Fibroblast of mammary gland (primary cell): ENCODE measurements around the gene CPT1C.

Experiments
- DNase-seq: peaks from one replicate; pipeline ENCODE4 v3.0.0-alpha.2; 2010; ENCODE audit warnings: low read depth
- H3K4me3 ChIP-seq: 2 replicates; pipeline ENCODE4 v1.5.1; 2011; ENCODE audit warnings: low read depth, mild to moderate bottlenecking, low read length, moderate library complexity; ENCODE audit not compliant: control insufficient read depth
- CTCF ChIP-seq: conservative IDR thresholded peaks from 2 replicates; pipeline ENCODE4 v1.5.1; 2011; ENCODE audit warnings: low read depth, low read length, inconsistent platforms; ENCODE audit not compliant: control insufficient read depth, insufficient read depth

CPT1C gene

DNA sequence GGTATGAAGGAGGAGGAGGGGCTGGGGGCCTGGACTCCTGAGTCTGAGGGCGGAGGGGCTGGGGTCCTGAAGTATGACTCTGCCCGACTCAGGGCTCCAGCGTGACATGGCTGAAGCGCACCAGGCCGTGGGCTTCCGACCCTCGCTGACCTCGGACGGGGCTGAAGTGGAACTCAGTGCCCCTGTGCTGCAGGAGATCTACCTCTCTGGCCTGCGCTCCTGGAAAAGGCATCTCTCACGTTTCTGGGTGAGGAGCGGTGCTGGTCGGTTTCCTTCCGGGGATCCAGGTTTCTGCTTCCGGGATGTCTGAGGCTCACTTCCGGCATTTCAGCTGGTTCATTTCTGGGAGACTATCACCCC, 1.2 kb downstream of the CPT1C start:
- TF ChIP-seq CTCF, result no peak
- no peak overlapping the region for H3K4me3 ChIP-seq
- DNase-seq, result no peak

DNA sequence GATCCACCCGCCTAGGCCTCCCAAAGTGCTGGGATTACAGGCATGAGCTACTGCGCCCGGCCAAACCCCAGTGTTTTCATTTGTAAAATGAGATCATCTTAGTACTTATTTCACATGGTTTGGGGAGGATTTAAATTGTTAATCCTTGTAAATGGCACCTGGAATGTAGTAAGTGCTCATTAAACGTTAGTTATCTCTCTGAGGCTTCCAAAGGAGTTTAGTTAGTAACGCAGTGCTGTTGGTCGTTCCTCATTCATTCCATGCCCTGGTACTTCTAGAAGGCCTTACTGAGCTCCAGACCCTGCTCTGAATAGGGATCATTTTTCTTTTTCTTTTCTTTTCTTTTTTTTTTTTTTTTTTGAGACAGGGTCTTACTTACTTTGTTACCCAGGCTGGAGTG, 5.2 kb downstream of the CPT1C start:
- no peak for TF ChIP-seq CTCF
- H3K4me3 ChIP-seq, result no peak overlapping the region
- DNase-seq, result no peak

- H3K4me3 ChIP-seq, result no peak overlapping the region
- no peak for DNase-seq
- no peak for TF ChIP-seq CTCF
These were observed 5.9 kb downstream of the CPT1C start for GRCh38 chr19:49696865-49697264.

- H3K4me3 ChIP-seq, result no peak overlapping the region
- DNase-seq, result no peak
- TF ChIP-seq CTCF, result no peak
These were observed 8.4 kb downstream of the CPT1C start for GRCh38 chr19:49699364-49699763.

DNA sequence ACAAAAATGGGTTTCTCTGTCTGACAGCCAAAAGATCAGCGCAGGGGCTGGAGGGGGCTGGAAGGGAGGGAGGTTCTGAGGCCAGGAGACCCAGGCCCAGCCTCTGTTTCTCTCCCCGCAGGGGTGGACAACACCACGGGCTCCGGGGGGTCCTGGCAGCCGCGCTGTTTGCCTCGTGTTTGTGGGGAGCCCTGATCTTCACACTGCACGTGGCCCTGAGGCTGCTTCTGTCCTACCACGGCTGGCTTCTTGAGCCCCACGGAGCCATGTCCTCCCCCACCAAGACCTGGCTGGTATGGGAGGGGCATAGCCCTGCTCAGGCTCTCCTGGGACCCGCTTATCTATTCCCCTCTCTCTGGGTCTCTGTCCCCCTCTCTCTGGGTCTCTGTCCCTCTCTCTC, 9.6 kb downstream of the CPT1C start:
- TF ChIP-seq CTCF, result no peak
- H3K4me3 ChIP-seq, result no peak overlapping the region
- no peak for DNase-seq

- no peak for DNase-seq
- no peak overlapping the region for H3K4me3 ChIP-seq
- TF ChIP-seq CTCF, result no peak
These were observed 10.4 kb downstream of the CPT1C start for GRCh38 chr19:49701271-49701786.

DNA sequence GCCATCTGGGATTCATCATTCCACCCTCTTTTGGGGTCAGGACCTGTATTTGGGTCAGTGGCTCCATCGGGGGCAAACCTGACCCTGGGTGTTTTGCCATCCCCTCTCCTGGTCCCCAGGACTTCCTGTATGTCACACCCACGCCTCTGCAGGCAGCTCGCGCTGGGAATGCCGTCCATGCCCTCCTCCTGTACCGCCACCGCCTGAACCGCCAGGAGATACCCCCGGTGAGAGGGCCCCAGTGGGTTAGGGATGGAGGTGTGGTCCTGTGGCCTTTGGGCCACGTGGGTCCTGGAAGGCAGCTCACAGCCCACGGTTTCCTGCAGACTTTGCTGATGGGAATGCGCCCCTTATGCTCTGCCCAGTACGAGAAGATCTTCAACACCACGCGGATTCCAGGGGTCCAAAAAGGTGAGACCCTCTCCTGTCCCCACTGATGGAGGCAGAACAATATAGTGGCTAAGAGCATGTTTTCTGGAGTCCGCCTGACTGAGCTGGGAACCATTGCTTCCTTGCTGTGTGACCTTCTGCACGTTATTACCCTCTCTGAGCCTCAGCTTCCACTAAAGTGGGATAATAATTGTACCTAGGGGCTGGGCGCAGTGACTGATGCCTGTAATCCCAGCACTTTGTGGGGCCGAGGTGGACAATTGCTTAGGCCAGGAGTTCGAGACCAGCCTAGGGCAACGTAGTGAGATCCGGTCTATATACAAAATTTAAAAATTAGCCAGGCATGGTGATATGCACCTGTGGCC, 14.1 kb downstream of the CPT1C start:
- no peak for DNase-seq
- TF ChIP-seq CTCF, result no peak
- H3K4me3 ChIP-seq, result no peak overlapping the region
